GM19452 (cell line): ENCODE data around the gene STS.

Experiments used
- ATAC-seq: cut with Tn5 transposase; IDR thresholded peaks from one replicate; pipeline ENCODE4 v1.9.1; 2021; ENCODE audit not compliant: unreplicated experiment

The STS gene

GRCh38 chrX:7147413-7147977 lies at the start of gene STS:
Gene STS (plus strand): TSS chrX:7147712. CDS start chrX:7253200, 105,488 bp downstream.
- ATAC-seq = peak; percentile 44

- no peak for ATAC-seq
Observed at GRCh38 chrX:7100022-7100421, 47.5 kb upstream of the STS start.

GRCh38 chrX:7102119-7102518 lies 45.4 kb upstream of the STS start:
- ATAC-seq = no peak

GRCh38 chrX:7106649-7107048 lies 40.9 kb upstream of the STS start:
- ATAC-seq = no peak

GRCh38 chrX:7108030-7108429 lies 39.5 kb upstream of the STS start:
- no peak for ATAC-seq

GRCh38 chrX:7109049-7109531 lies 38.4 kb upstream of the STS start:
- no peak for ATAC-seq

GRCh38 chrX:7109838-7110793 lies 37.4 kb upstream of the STS start:
- ATAC-seq = peak; percentile 70

GRCh38 chrX:7110821-7111276 lies 36.7 kb upstream of the STS start:
- peak; percentile 64 for ATAC-seq

- no peak for ATAC-seq
Observed at GRCh38 chrX:7111518-7111917, 36.0 kb upstream of the STS start.

GRCh38 chrX:7112071-7112470 lies 35.4 kb upstream of the STS start:
- no peak for ATAC-seq

- ATAC-seq = peak; percentile 68
Observed at GRCh38 chrX:7115557-7115956, 32.0 kb upstream of the STS start.

GRCh38 chrX:7116081-7116480 lies 31.4 kb upstream of the STS start:
- no peak for ATAC-seq

GRCh38 chrX:7117587-7117986 lies 29.9 kb upstream of the STS start:
- ATAC-seq = no peak

- no peak for ATAC-seq
Observed at GRCh38 chrX:7119950-7120877, 27.3 kb upstream of the STS start.

GRCh38 chrX:7120878-7121219 lies 26.7 kb upstream of the STS start:
- no peak for ATAC-seq

GRCh38 chrX:7127056-7127455 lies 20.5 kb upstream of the STS start:
- no peak for ATAC-seq

GRCh38 chrX:7131621-7132020 lies 15.9 kb upstream of the STS start:
- no peak for ATAC-seq

- ATAC-seq = peak; percentile 76
Observed at GRCh38 chrX:7132335-7133049, 15.0 kb upstream of the STS start.

- ATAC-seq = no peak
Observed at GRCh38 chrX:7133050-7133440, 14.5 kb upstream of the STS start.

GRCh38 chrX:7134981-7135380 lies 12.5 kb upstream of the STS start:
- no peak for ATAC-seq
